ENCODE results near the gene LCAT.

Gene LCAT

DNA sequence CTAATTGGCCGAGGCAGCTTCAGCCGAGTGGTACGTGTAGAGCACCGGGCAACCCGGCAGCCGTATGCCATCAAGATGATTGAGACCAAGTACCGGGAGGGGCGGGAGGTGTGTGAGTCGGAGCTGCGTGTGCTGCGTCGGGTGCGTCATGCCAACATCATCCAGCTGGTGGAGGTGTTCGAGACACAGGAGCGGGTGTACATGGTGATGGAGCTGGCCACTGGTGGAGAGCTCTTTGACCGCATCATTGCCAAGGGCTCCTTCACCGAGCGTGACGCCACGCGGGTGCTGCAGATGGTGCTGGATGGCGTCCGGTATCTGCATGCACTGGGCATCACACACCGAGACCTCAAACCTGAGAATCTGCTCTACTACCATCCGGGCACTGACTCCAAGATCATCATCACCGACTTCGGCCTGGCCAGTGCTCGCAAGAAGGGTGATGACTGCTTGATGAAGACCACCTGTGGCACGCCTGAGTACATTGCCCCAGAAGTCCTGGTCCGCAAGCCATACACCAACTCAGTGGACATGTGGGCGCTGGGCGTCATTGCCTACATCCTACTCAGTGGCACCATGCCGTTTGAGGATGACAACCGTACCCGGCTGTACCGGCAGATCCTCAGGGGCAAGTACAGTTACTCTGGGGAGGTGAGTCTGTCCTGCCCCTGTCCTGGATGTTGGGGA lies 34.7 kb downstream of the LCAT start:
- H3K4me3 Mint-ChIP-seq: no peak overlapping the region
- ATAC-seq (replicated peaks) (no peak), DNase-seq (no peak)
- H3K36me3 Mint-ChIP-seq: peaks cover 19 to 40% of the 10 kb centered on the region in 2 donors
- peaks cover 11 to 20% of the 10 kb centered on the region in 2 donors for H3K4me1 Mint-ChIP-seq
- no peaks in the 10 kb centered on the region for H3K9me3 Mint-ChIP-seq
- no peaks in the 10 kb centered on the region for H3K27me3 Mint-ChIP-seq
- peak overlapping the region; percentile 15 for H3K27ac Mint-ChIP-seq

- H3K27ac Mint-ChIP-seq: peak overlapping the region; percentile 68
- H3K27me3 Mint-ChIP-seq: no peaks in the 10 kb centered on the region
- H3K4me3 Mint-ChIP-seq: no peak overlapping the region
- DNase-seq: no peak
- ATAC-seq (replicated peaks): no peak
- H3K9me3 Mint-ChIP-seq: no peaks in the 10 kb centered on the region
- peaks cover 25 to 44% of the 10 kb centered on the region in 2 donors for H3K36me3 Mint-ChIP-seq
- peaks cover 10 to 20% of the 10 kb centered on the region in 2 donors for H3K4me1 Mint-ChIP-seq
Measured at GRCh38 chr16:67907397-67908180, 36.3 kb downstream of the LCAT start.

GRCh38 chr16:67902831-67903230 lies 41.1 kb downstream of the LCAT start:
- DNase-seq (no peak), ATAC-seq (replicated peaks) (no peak)
- no peaks in the 10 kb centered on the region for H3K27me3 Mint-ChIP-seq
- H3K9me3 Mint-ChIP-seq: no peaks in the 10 kb centered on the region
- peaks cover 15 to 18% of the 10 kb centered on the region in 2 donors for H3K36me3 Mint-ChIP-seq
- no peak overlapping the region for H3K4me3 Mint-ChIP-seq
- H3K4me1 Mint-ChIP-seq: peaks cover 14 to 23% of the 10 kb centered on the region in 2 donors
- H3K27ac Mint-ChIP-seq: no peak overlapping the region

DNA sequence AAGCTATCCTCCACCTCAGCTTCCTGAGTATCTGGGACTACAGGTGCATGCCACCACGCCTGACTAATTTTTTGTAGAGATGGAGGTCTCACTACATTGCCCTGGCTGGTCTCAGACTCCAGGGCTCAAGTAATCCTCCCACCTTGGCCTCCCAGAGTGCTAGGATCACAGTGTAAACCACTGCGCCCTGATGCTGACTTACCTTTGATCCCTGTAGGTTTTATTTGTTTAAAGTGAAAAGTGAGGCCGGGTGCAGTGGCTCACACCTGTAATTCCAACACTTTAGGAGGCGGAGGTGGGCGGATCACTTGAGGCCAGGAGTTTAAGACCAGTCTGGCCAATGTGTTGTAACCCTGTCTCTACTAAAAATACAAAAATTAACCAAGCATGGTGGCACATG lies 42.2 kb downstream of the LCAT start:
- DNase-seq (no peak), ATAC-seq (replicated peaks) (no peak)
- Mint-ChIP-seq H3K27ac (no peak overlapping the region), H3K4me1 (peaks cover 15 to 30% of the 10 kb centered on the region in 2 donors), H3K9me3 (no peaks in the 10 kb centered on the region), H3K36me3 (peaks cover 15 to 16% of the 10 kb centered on the region in 2 donors), H3K4me3 (no peak overlapping the region), H3K27me3 (no peaks in the 10 kb centered on the region)

DNA sequence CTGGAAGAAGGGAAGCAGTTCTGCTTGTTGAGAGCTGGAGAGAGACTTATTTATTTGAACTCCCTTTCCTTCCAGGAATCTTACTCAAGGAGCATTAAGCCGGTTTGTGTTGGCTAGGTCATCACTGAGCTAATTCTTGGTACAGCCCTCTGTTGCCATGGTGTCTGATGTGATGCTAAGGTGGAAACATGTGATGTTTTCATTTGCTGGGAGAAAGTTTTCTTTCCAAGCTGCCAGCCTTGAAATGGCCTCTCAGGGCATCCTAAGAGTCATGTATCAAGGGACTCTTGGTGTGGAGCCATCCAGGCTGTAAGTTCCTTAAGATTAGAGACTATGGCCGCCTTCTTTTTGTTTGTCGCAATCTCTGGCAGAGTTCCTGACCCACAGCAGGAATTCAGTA lies 46.7 kb downstream of the LCAT start:
- DNase-seq (no peak), ATAC-seq (replicated peaks) (no peak)
- H3K27me3 Mint-ChIP-seq: no peaks in the 10 kb centered on the region
- no peak overlapping the region for H3K27ac Mint-ChIP-seq
- H3K4me3 Mint-ChIP-seq: no peak overlapping the region
- peaks cover 3% of the 10 kb centered on the region in 2 donors for H3K36me3 Mint-ChIP-seq
- H3K9me3 Mint-ChIP-seq: no peaks in the 10 kb centered on the region
- peaks cover 26 to 39% of the 10 kb centered on the region in 2 donors for H3K4me1 Mint-ChIP-seq

DNA sequence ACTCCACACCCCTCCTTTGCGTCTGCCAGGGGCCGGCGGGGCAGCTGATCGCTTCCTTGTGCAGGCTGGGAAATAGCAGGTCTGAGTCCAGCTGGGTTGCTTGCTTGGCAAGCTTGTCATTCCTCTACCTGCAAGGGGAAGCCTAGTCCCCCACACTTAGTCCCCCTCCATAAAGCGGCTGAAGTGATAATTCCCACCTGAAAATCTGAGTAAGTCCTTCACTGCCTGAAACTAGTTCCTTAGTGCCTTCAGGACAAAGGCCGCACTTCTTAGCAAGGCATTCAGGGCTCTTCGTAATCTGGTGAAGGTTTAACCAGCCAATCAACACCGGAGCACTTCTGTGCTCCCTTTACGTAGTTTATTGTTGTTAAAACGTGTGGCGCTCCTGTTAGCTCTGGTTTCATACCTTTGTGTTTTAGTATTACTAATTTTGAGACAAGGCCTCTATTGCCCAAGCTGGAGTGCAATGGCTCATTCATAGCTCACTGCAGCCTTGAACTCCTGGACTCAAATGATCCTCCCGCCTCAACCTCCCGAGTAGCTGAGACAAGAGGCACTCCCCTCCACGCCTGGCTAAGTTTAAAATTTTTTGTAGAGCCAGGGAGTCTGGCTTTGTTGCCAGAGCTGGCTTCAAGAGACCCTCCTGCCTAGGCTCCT lies 50.0 kb downstream of the LCAT start:
- Mint-ChIP-seq H3K36me3 (peaks cover 0 to 3% of the 10 kb centered on the region in 2 donors), H3K4me1 (peaks cover 18 to 24% of the 10 kb centered on the region in 2 donors), H3K4me3 (peak overlapping the region; percentile 91 to 95), H3K27me3 (no peaks in the 10 kb centered on the region), H3K27ac (peak overlapping the region; percentile 98), H3K9me3 (no peaks in the 10 kb centered on the region)
- DNase-seq (no peak), ATAC-seq (replicated peaks) (no peak)

DNA sequence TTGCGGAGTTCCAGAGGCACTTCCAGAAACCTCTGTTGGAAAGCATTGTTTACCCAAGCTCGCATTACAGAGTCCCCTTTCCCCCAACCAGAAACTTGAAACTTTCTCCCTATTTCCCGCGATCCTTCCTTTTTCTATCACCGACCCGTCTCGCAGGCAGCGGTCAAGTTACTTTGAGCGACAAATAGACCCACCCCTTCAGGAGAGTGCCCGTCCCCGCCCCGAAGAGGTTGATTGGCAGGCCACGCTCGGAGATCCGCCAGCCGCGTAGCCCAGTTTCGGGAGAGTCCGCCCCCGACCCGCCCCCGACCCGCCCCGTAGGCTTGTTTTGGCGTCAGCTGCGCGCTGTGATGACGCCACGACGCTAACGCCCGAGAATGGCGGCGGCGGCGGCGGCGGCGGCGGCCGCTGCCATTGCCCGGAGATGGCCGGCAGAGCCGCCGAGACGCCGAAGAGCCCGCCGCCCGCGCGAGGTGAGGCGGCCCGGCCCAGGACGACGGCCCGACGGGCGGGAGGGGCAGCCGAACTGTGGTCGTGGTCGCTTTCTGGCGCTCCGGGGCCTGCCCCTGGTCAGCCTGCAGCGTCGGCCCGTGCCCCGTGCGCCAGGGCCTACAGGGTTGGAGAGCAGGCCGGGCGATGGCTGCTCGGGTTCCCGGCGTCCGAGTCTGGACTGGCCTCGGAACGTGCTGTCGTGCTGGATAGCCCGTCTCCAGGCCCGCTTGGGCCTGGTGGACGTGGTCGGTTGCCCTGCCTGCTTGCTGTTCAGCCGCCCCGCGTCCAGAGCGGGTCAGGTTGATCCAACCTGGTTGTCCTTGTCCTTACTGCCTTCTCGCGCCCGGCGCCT lies 50.8 kb downstream of the LCAT start, which contains the start of gene PSKH1:
PSKH1 (plus strand) TSS at position 356 of the 844 bp plus-strand sequence. CDS start 15,496 bp downstream, outside the sequence.
- peaks cover 17 to 24% of the 10 kb centered on the region in 2 donors for H3K4me1 Mint-ChIP-seq
- H3K27ac Mint-ChIP-seq: peak within 1 kb of the TSS; percentile 98
- ATAC-seq (replicated peaks) (peak; percentile 98), DNase-seq (peak; percentile 89)
- H3K27me3 Mint-ChIP-seq: no peaks in the 10 kb centered on the region
- H3K9me3 Mint-ChIP-seq: no peaks in the 10 kb centered on the region
- peak within 1 kb of the TSS; percentile 91 to 95 for H3K4me3 Mint-ChIP-seq
- peaks cover 0 to 3% of the 10 kb centered on the region in 2 donors for H3K36me3 Mint-ChIP-seq

GRCh38 chr16:67892375-67892774 lies 51.5 kb downstream of the LCAT start:
- no peaks in the 10 kb centered on the region for H3K27me3 Mint-ChIP-seq
- DNase-seq (no peak), ATAC-seq (replicated peaks) (no peak)
- H3K4me3 Mint-ChIP-seq: peak overlapping the region; percentile 91 to 95
- H3K4me1 Mint-ChIP-seq: peaks cover 17 to 20% of the 10 kb centered on the region in 2 donors
- peak overlapping the region; percentile 62 for H3K27ac Mint-ChIP-seq
- H3K36me3 Mint-ChIP-seq: peaks cover 0 to 3% of the 10 kb centered on the region in 2 donors
- no peaks in the 10 kb centered on the region for H3K9me3 Mint-ChIP-seq

Data from stimulated activated naive B cell treated with anti-CD40 and anti-IgM and Interleukin-4, amounts not matched to agents 10 μg/mL and 1 μg/mL and 100 μg/mL, for 72 hours (primary cell).